ENCODE results near the gene MS4A2.

- TF ChIP-seq, protein P1, sequence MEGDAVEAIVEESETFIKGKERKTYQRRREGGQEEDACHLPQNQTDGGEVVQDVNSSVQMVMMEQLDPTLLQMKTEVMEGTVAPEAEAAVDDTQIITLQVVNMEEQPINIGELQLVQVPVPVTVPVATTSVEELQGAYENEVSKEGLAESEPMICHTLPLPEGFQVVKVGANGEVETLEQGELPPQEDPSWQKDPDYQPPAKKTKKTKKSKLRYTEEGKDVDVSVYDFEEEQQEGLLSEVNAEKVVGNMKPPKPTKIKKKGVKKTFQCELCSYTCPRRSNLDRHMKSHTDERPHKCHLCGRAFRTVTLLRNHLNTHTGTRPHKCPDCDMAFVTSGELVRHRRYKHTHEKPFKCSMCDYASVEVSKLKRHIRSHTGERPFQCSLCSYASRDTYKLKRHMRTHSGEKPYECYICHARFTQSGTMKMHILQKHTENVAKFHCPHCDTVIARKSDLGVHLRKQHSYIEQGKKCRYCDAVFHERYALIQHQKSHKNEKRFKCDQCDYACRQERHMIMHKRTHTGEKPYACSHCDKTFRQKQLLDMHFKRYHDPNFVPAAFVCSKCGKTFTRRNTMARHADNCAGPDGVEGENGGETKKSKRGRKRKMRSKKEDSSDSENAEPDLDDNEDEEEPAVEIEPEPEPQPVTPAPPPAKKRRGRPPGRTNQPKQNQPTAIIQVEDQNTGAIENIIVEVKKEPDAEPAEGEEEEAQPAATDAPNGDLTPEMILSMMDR (IDR thresholded peaks at IDR 0.05), result no peak
- no peak for TF ChIP-seq POLR2A (IDR thresholded peaks at IDR 0.05)
Measured at GRCh38 chr11:60121264-60121663, 32.8 kb downstream of the MS4A2 start.

Measured in thyroid gland (tissue), 4 donors.